NCI-H1105 (cell line): ENCODE results near the gene LMCD1.

Experiments used
- DNase-seq: peaks from one replicate; lab custom pipeline; 2025; lab: John Stamatoyannopoulos, UW

LMCD1 gene

GRCh38 chr3:8536096-8537056 is 34.8 kb downstream of the LMCD1 start:
- DNase-seq = no peak

GRCh38 chr3:8537440-8537839 is 35.8 kb downstream of the LMCD1 start:
- no peak for DNase-seq

GRCh38 chr3:8538223-8538622 is 36.6 kb downstream of the LMCD1 start:
- DNase-seq = no peak

GRCh38 chr3:8538913-8539312 is 37.3 kb downstream of the LMCD1 start:
- DNase-seq = no peak

GRCh38 chr3:8539419-8539818 is 37.8 kb downstream of the LMCD1 start:
- no peak for DNase-seq

GRCh38 chr3:8540456-8540855 is 38.8 kb downstream of the LMCD1 start:
- no peak for DNase-seq

- no peak for DNase-seq
Measured at GRCh38 chr3:8541486-8541885, 39.9 kb downstream of the LMCD1 start.

GRCh38 chr3:8542190-8543135 is 40.8 kb downstream of the LMCD1 start:
- no peak for DNase-seq

GRCh38 chr3:8546609-8547008 is 45.0 kb downstream of the LMCD1 start:
- no peak for DNase-seq

- DNase-seq = no peak
Measured at GRCh38 chr3:8548502-8549275, 47.1 kb downstream of the LMCD1 start.

- DNase-seq = no peak
Measured at GRCh38 chr3:8549354-8549753, 47.7 kb downstream of the LMCD1 start.

GRCh38 chr3:8550611-8551010 is 49.0 kb downstream of the LMCD1 start:
- DNase-seq = no peak

GRCh38 chr3:8552223-8552762 is 50.7 kb downstream of the LMCD1 start:
- no peak for DNase-seq

GRCh38 chr3:8553405-8553804 is 51.8 kb downstream of the LMCD1 start:
- DNase-seq = no peak

- DNase-seq = no peak
Measured at GRCh38 chr3:8554696-8555095, 53.1 kb downstream of the LMCD1 start.

- DNase-seq = no peak
Measured at GRCh38 chr3:8555113-8555661, 53.6 kb downstream of the LMCD1 start.

GRCh38 chr3:8555725-8556472 is 54.3 kb downstream of the LMCD1 start:
- no peak for DNase-seq

GRCh38 chr3:8556473-8556869 is 54.8 kb downstream of the LMCD1 start:
- no peak for DNase-seq

GRCh38 chr3:8557298-8557697 is 55.7 kb downstream of the LMCD1 start:
- DNase-seq = no peak

- no peak for DNase-seq
Measured at GRCh38 chr3:8558645-8559044, 57.0 kb downstream of the LMCD1 start.

- no peak for DNase-seq
Measured at GRCh38 chr3:8559351-8559750, 57.7 kb downstream of the LMCD1 start.
